Measurements from ENCODE around the gene EEF1E1. TPM values are rescaled to one million over a fixed set of nuclear protein-coding genes. Genes with fewer than 3 reads are reported as not detected.

Gene EEF1E1
- total RNA-seq, 1 donor from 2014 or later: 119 TPM

DNA sequence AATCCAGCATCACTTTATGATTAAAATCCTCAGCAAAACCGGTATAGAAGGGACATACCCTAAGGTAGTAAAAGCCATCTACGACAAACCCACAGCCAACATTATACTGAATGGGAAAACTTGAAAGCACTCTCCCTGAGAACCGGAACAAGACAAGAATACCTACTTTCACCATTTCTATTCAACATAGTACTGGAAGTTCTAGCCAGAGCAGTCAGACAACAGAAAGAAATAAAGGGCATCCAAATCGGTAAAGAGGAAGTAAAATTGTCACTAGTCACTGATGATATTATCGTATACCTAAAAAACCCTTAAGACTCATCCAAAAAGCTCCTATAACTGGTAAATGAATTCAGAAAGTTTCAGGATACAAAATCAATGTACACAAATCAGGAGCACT is 71.4 kb downstream of the EEF1E1 start:
- TF ChIP-seq CTCF (IDR thresholded peaks at IDR 0.05): no peak
- no peak for TF ChIP-seq EZH2 (IDR thresholded peaks at IDR 0.05)
- no peak for TF ChIP-seq EZH2phosphoT487 (IDR thresholded peaks at IDR 0.05)
- Mint-ChIP-seq H3K4me3 (no peak overlapping the region), H3K36me3 (peaks cover 35% of the 10 kb centered on the region), H3K27ac (no peak overlapping the region), H3K9me3 (peaks cover 36% of the 10 kb centered on the region), H3K4me1 (peaks cover 5% of the 10 kb centered on the region), H3K27me3 (ENCODE audit: insufficient read depth, low read depth) (no peaks in the 10 kb centered on the region)
- Histone ChIP-seq H3K4me3 (no peak overlapping the region), H3F3A (ENCODE audit: low read depth) (no peaks in the 10 kb centered on the region), H3K4me2 (no peak overlapping the region), H3K79me2 (ENCODE audit: low read depth) (peaks cover 67% of the 10 kb centered on the region), H3K4me1 (peaks cover 7% of the 10 kb centered on the region), H4K20me1 (ENCODE audit: low read depth) (no peaks in the 10 kb centered on the region), H3K36me3 (no peaks in the 10 kb centered on the region), H3K9me3 (ENCODE audit: low read depth) (no peaks in the 10 kb centered on the region), H3K27me3 (no peaks in the 10 kb centered on the region), H2AFZ (replicated peaks) (no peak overlapping the region), H3K9ac (no peak overlapping the region), H3K27ac (no peak overlapping the region)
- no peak for DNase-seq (ENCODE audit: low spot score)

Other genes with a start within 250 kb of the EEF1E1 start
- 155 TPM in 2 replicates for gene TXNDC5, start 191.8 kb downstream of the EEF1E1 start, total RNA-seq (ENCODE audit: low replicate concordance)
- gene BLOC1S5, start 38.2 kb downstream of the EEF1E1 start, total RNA-seq (ENCODE audit: low replicate concordance): 20.4 and 34.4 TPM in 2 replicates

Measured in neural progenitor cell (in vitro differentiated cells).